ENCODE measurements around the gene GTF2E1.
A peak's percentile ranks its signal among the peaks of the same experiment; 100 is the strongest.

Gene GTF2E1

GRCh38 chr3:120793601-120794000 lies 51.1 kb downstream of the GTF2E1 start:
- no peak overlapping the region for H3K4me3 ChIP-seq (ENCODE audit: low read depth, low read length)
- no peak for DNase-seq (ENCODE audit: low read depth, low spot score)
- in situ Hi-C loops (cut with HindIII; ENCODE audit: low sequenced_read_pairs), result no loop called here
- TF ChIP-seq CTCF (IDR thresholded peaks at IDR 0.05; ENCODE audit: low read depth, low read length), result no peak

- peak; percentile 82 for DNase-seq (ENCODE audit: low read depth, low spot score)
- no peak overlapping the region for H3K4me3 ChIP-seq (ENCODE audit: low read depth, low read length)
- TF ChIP-seq CTCF (IDR thresholded peaks at IDR 0.05; ENCODE audit: low read depth, low read length), result peak; percentile 85
- in situ Hi-C loops (cut with HindIII; ENCODE audit: low sequenced_read_pairs), result no loop called here
Measured at GRCh38 chr3:120795017-120795648, 52.6 kb downstream of the GTF2E1 start.

- in situ Hi-C loops (cut with HindIII; ENCODE audit: low sequenced_read_pairs), result no loop called here
- no peak for DNase-seq (ENCODE audit: low read depth, low spot score)
- no peak overlapping the region for H3K4me3 ChIP-seq (ENCODE audit: low read depth, low read length)
- no peak for TF ChIP-seq CTCF (IDR thresholded peaks at IDR 0.05; ENCODE audit: low read depth, low read length)
Measured at GRCh38 chr3:120795959-120796358, 53.4 kb downstream of the GTF2E1 start.

- DNase-seq (ENCODE audit: low read depth, low spot score), result no peak
- in situ Hi-C loops (cut with HindIII; ENCODE audit: low sequenced_read_pairs), result no loop called here
- H3K4me3 ChIP-seq (ENCODE audit: low read depth, low read length), result no peak overlapping the region
- TF ChIP-seq CTCF (IDR thresholded peaks at IDR 0.05; ENCODE audit: low read depth, low read length), result no peak
Measured at GRCh38 chr3:120796976-120797375, 54.4 kb downstream of the GTF2E1 start.

GRCh38 chr3:120797857-120798256 lies 55.3 kb downstream of the GTF2E1 start:
- TF ChIP-seq CTCF (IDR thresholded peaks at IDR 0.05; ENCODE audit: low read depth, low read length), result no peak
- in situ Hi-C loops (cut with HindIII; ENCODE audit: low sequenced_read_pairs), result no loop called here
- H3K4me3 ChIP-seq (ENCODE audit: low read depth, low read length), result no peak overlapping the region
- no peak for DNase-seq (ENCODE audit: low read depth, low spot score)

GRCh38 chr3:120798346-120798745 lies 55.8 kb downstream of the GTF2E1 start:
- in situ Hi-C loops (cut with HindIII; ENCODE audit: low sequenced_read_pairs), result no loop called here
- DNase-seq (ENCODE audit: low read depth, low spot score), result no peak
- no peak for TF ChIP-seq CTCF (IDR thresholded peaks at IDR 0.05; ENCODE audit: low read depth, low read length)
- H3K4me3 ChIP-seq (ENCODE audit: low read depth, low read length), result no peak overlapping the region
